Natural killer cell (primary cell): ENCODE data around the gene FHOD3. TPM values are rescaled to one million over a fixed set of nuclear protein-coding genes. Genes with fewer than 3 reads are reported as not detected.

Experiments used
- ATAC-seq, 3 donors: fragments of 150-1000 bp in 2 of 3; fragments of 200-7000 bp in 1 of 3; cut with Tn5 transposase; 1 replicate in 1 of 3; 2 replicates in 2 of 3; pipeline ENCODE4 v1.10.0; 2021; ENCODE audit warnings: mild to moderate bottlenecking in 2 of 3, moderate library complexity in 2 of 3
- DNase-seq, 2 donors: peaks; one replicate each; pipeline versions ENCODE4 v3.0.0 to v3.0.0-alpha.2; 2013 to 2021; ENCODE audit warnings: mixed read lengths in 1 of 2
- H3K27ac ChIP-seq: one replicate; pipeline ENCODE4 v1.5.1; 2013; ENCODE audit warnings: mild to moderate bottlenecking, low read length
- H3K27me3 ChIP-seq: one replicate; pipeline ENCODE4 v1.6.1; 2013; ENCODE audit warnings: low read length; ENCODE audit not compliant: control insufficient read depth, insufficient read depth
- H3K36me3 ChIP-seq: one replicate; pipeline ENCODE4 v1.6.1; 2013; ENCODE audit warnings: low read length; ENCODE audit not compliant: control insufficient read depth, insufficient read depth
- H3K4me1 ChIP-seq: one replicate; pipeline ENCODE4 v1.6.1; 2013; ENCODE audit warnings: low read length; ENCODE audit not compliant: control insufficient read depth, insufficient read depth
- H3K4me3 ChIP-seq: one replicate; pipeline ENCODE4 v1.5.1; 2013; ENCODE audit warnings: low read length
- H3K9me3 ChIP-seq: one replicate; pipeline ENCODE4 v1.6.1; 2013; ENCODE audit warnings: low read length; ENCODE audit not compliant: control insufficient read depth, insufficient read depth
- H3K27ac Mint-ChIP-seq, 2 donors: one replicate each; pipeline ENCODE4 v1.8.0; 2022; ENCODE audit warnings: mild to moderate bottlenecking in 2 of 2, mixed read lengths in 2 of 2, moderate library complexity in 1 of 2
- H3K27me3 Mint-ChIP-seq, 2 donors: one replicate each; pipeline ENCODE4 v1.8.0; 2022; ENCODE audit warnings: low read depth in 2 of 2, mixed read lengths in 2 of 2
- H3K36me3 Mint-ChIP-seq: one replicate; pipeline ENCODE4 v1.8.0; 2022; ENCODE audit warnings: mixed read lengths
- H3K4me1 Mint-ChIP-seq, 2 donors: one replicate each; pipeline ENCODE4 v1.8.0; 2022; ENCODE audit warnings: mixed read lengths in 2 of 2
- H3K4me3 Mint-ChIP-seq: one replicate; pipeline ENCODE4 v1.8.0; 2022; ENCODE audit warnings: mild to moderate bottlenecking, moderate library complexity, mixed read lengths
- H3K9me3 Mint-ChIP-seq, 2 donors: one replicate each; pipeline ENCODE4 v1.8.0; 2022; ENCODE audit warnings: mixed read lengths in 2 of 2
- WGBS: methylation state at CpG from one replicate; pipeline ENCODE4 v1.1.7; 2013; ENCODE audit warnings: missing lambda C conversion rate; ENCODE audit not compliant: insufficient coverage; 5-methylcytosine and 5-hydroxymethylcytosine counted together
- intact Hi-C: fragments of 100-400 bp; cut with micrococcal nuclease; formaldehyde crosslinking; loops from one replicate; pipeline ENCODE4 v1.14.2; 2022
- total RNA-seq, 4 donors: library from RNA; stranded (reverse); fragments of 120-200 nt in 1 of 4; gene quantifications; one replicate each; pipeline versions ENCODE4 v1.2.3 to v1.2.4, GENCODE V29; 2013 to 2022
- TF ChIP-seq, protein P1 (sequence below): fragments of 200-600 bp; IDR thresholded peaks from one replicate; pipeline ENCODE4 v1.8.0; 2022; ENCODE audit warnings: antibody characterized with exemption

The FHOD3 gene
- total RNA-seq, 3 donors from 2014 or later (not counting 1 experiment from before 2014, with no cell fraction given) = not detected

DNA sequence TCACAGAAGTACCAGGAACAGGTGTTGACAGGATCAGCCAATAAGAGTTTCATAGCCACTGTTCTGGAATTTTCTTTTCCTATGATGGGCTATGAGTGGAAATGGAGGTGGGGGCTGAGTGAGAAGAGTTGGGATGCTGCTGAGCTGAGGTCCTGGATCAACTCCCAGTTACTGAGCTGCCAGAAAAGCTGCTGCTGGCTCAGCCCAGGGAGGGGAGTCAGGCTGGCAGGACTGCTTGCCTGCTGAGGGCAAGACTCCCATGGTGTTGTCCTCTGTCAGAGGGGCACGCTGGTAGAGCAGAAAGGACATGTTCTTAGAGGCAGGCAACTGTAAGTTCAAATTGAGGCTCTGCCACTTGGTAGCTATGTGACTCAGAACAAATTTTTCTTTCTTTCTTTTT, 519.5 kb downstream of the FHOD3 start:
- TF ChIP-seq, protein P1, sequence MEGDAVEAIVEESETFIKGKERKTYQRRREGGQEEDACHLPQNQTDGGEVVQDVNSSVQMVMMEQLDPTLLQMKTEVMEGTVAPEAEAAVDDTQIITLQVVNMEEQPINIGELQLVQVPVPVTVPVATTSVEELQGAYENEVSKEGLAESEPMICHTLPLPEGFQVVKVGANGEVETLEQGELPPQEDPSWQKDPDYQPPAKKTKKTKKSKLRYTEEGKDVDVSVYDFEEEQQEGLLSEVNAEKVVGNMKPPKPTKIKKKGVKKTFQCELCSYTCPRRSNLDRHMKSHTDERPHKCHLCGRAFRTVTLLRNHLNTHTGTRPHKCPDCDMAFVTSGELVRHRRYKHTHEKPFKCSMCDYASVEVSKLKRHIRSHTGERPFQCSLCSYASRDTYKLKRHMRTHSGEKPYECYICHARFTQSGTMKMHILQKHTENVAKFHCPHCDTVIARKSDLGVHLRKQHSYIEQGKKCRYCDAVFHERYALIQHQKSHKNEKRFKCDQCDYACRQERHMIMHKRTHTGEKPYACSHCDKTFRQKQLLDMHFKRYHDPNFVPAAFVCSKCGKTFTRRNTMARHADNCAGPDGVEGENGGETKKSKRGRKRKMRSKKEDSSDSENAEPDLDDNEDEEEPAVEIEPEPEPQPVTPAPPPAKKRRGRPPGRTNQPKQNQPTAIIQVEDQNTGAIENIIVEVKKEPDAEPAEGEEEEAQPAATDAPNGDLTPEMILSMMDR = no peak
- Histone ChIP-seq H3K9me3 (no peaks in the 10 kb centered on the region), H3K4me3 (no peak overlapping the region), H3K4me1 (no peaks in the 10 kb centered on the region), H3K36me3 (peaks cover 24% of the 10 kb centered on the region), H3K27ac (no peak overlapping the region), H3K27me3 (no peaks in the 10 kb centered on the region)
- Mint-ChIP-seq H3K27me3 (no peaks in the 10 kb centered on the region), H3K36me3 (peaks cover 19% of the 10 kb centered on the region), H3K27ac (no peak overlapping the region), H3K4me3 (no peak overlapping the region), H3K4me1 (no peaks in the 10 kb centered on the region), H3K9me3 (no peaks in the 10 kb centered on the region)
- no peak for DNase-seq
- ATAC-seq = no peak
- 100% methylated on average over 1 of the region's 1 CpG for WGBS
- intact Hi-C loops = no loop called here

DNA sequence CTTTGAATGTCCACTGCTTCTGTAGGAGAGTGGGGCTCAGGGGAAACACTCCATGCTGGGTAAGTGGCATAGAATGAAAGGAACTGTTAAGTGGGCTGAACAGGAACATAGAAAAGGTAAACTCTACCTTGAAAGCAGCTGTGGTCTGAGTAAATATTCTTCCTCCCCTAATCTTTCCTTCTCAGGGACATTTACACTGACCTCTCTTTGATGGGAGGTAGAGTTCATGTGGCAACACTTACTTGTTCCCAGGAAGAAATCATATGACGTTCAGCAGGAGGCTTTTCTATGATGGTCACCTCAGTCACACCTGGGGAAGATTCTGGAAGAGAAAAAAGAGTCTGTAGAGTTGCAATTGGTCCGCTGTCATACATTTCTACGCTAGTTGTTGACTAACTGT, 521.1 kb downstream of the FHOD3 start:
- 100% methylated on average over 3 of the region's 3 CpGs for WGBS
- TF ChIP-seq, protein P1 = no peak

DNA sequence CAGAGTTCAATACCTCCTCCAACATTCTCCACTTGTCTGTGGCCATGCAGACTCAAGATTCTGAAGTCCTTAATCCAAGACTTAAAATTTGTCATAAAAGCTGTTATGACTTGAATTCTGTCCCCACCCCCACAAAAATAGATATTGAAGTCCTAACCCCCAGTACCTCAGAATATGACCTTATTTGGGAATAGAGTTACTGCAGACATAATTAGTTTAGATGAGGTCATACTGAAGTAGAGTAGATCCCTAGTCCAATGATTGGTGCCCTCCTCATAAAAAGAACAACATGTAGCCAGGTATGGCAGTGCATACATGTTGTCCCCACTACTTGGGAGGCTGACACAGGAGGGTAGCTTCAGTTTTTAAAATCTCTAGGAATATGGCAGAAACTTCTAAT, 522.1 kb downstream of the FHOD3 start:
- Mint-ChIP-seq H3K27ac (no peak overlapping the region), H3K4me1 (peaks cover 0 to 4% of the 10 kb centered on the region in 2 donors), H3K36me3 (peaks cover 8% of the 10 kb centered on the region), H3K4me3 (no peak overlapping the region), H3K9me3 (no peaks in the 10 kb centered on the region), H3K27me3 (no peaks in the 10 kb centered on the region)
- TF ChIP-seq, protein P1 = no peak
- intact Hi-C loops = no loop called here
- DNase-seq = no peak
- H3K27me3 ChIP-seq = no peaks in the 10 kb centered on the region
- H3K4me3 ChIP-seq = no peak overlapping the region
- H3K9me3 ChIP-seq = no peaks in the 10 kb centered on the region
- ATAC-seq = no peak
- peaks cover 19% of the 10 kb centered on the region for H3K36me3 ChIP-seq
- no peak overlapping the region for H3K27ac ChIP-seq
- no peaks in the 10 kb centered on the region for H3K4me1 ChIP-seq

More for the DNA sequence above, 521.1 kb downstream of the FHOD3 start:
- DNase-seq = no peak
- H3K36me3 ChIP-seq = peaks cover 21% of the 10 kb centered on the region
- H3K4me3 Mint-ChIP-seq = no peak overlapping the region
- H3K4me3 ChIP-seq = no peak overlapping the region
- H3K27me3 Mint-ChIP-seq = no peaks in the 10 kb centered on the region
- H3K27ac Mint-ChIP-seq = no peak overlapping the region
- no peaks in the 10 kb centered on the region for H3K9me3 ChIP-seq
- H3K4me1 Mint-ChIP-seq = no peaks in the 10 kb centered on the region
- H3K4me1 ChIP-seq = no peaks in the 10 kb centered on the region
- peaks cover 15% of the 10 kb centered on the region for H3K36me3 Mint-ChIP-seq
- H3K27ac ChIP-seq = no peak overlapping the region
- H3K9me3 Mint-ChIP-seq = no peaks in the 10 kb centered on the region
- intact Hi-C loops = no loop called here
- no peak for ATAC-seq
- no peaks in the 10 kb centered on the region for H3K27me3 ChIP-seq

DNA sequence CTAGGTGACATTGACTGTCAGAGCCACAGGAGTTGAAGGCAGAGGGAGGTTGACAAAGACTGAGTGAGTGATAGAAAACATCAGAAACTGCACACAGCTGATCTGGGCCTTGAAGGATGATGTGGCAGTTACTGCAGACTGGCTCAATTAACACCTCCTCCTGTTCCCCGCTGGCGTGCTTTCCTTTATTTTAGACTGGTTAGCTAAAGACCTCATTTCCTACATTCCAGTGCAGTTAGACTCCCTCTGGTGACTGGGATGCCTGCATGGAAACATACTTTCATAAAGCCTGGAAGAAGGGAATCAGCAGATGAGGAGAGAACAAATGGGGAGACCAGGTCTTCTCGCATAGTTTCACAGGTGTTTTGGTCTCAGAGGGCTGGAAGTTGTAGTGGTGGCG, 524.2 kb downstream of the FHOD3 start:
- Histone ChIP-seq H3K27ac (no peak overlapping the region), H3K4me3 (no peak overlapping the region), H3K36me3 (peaks cover 16% of the 10 kb centered on the region), H3K4me1 (no peaks in the 10 kb centered on the region), H3K27me3 (no peaks in the 10 kb centered on the region), H3K9me3 (no peaks in the 10 kb centered on the region)
- H3K4me3 Mint-ChIP-seq = no peak overlapping the region
- H3K27me3 Mint-ChIP-seq = no peaks in the 10 kb centered on the region
- peaks cover 0 to 4% of the 10 kb centered on the region in 2 donors for H3K4me1 Mint-ChIP-seq
- H3K36me3 Mint-ChIP-seq = peaks cover 8% of the 10 kb centered on the region
- no peaks in the 10 kb centered on the region for H3K9me3 Mint-ChIP-seq
- H3K27ac Mint-ChIP-seq = no peak overlapping the region
- ATAC-seq (no peak), DNase-seq (no peak)
- intact Hi-C loops = no loop called here
- TF ChIP-seq, protein P1 = no peak
- WGBS = 100% methylated on average over 4 of the region's 4 CpGs
